Mesenchymal stem cell (in vitro differentiated cells and primary cell): ENCODE measurements around the gene CDK12.
"Not testable (repeated sequence)": the region's sequence is repeated elsewhere in the genome, so short reads cannot be mapped to it uniquely, and the experiment has no call there.

ENCODE experiments used
- DNase-seq: peaks from one replicate; pipeline ENCODE4 v3.0.0-alpha.2; 2013
- H2AFZ ChIP-seq: one replicate; pipeline ENCODE4 v1.6.1; 2013; ENCODE audit warnings: low read depth, mild to moderate bottlenecking, control low read depth, inconsistent platforms, low read length, moderate library complexity
- H2AK5ac ChIP-seq: 2 replicates; pipeline ENCODE4 v1.6.1; 2013; ENCODE audit warnings: low read length, moderate library complexity, mild to moderate bottlenecking, inconsistent platforms; ENCODE audit not compliant: severe bottlenecking
- H2BK120ac ChIP-seq: one replicate; pipeline ENCODE4 v1.6.1; 2013; ENCODE audit warnings: low read depth, mild to moderate bottlenecking, inconsistent platforms, low read length, moderate library complexity
- H2BK12ac ChIP-seq, 2 experiments: one replicate each; pipeline ENCODE4 v1.6.1; 2013; ENCODE audit warnings: inconsistent platforms in 2 of 2, low read length in 2 of 2, mild to moderate bottlenecking in 2 of 2, moderate library complexity in 2 of 2, control low read depth in 1 of 2
- H2BK15ac ChIP-seq: one replicate; pipeline ENCODE4 v1.6.1; 2013; ENCODE audit warnings: mild to moderate bottlenecking, low read depth, inconsistent platforms; ENCODE audit not compliant: poor library complexity, severe bottlenecking
- H2BK5ac ChIP-seq: 2 replicates; pipeline ENCODE4 v1.6.1; 2013; ENCODE audit warnings: low read depth, mild to moderate bottlenecking, low read length, control low read depth, inconsistent platforms; ENCODE audit not compliant: poor library complexity, severe bottlenecking
- H3K14ac ChIP-seq, 2 experiments: one replicate each; pipeline ENCODE4 v1.6.1; 2013; ENCODE audit warnings: inconsistent platforms in 2 of 2, low read length in 2 of 2, control low read depth in 1 of 2, mild to moderate bottlenecking in 1 of 2, moderate library complexity in 1 of 2
- H3K18ac ChIP-seq, 2 experiments: one replicate each; pipeline ENCODE4 v1.6.1; 2013; ENCODE audit warnings: inconsistent platforms in 2 of 2, low read length in 2 of 2, control low read depth in 1 of 2, low read depth in 1 of 2, mild to moderate bottlenecking in 1 of 2
- H3K23ac ChIP-seq, 2 experiments: one replicate each; pipeline ENCODE4 v1.6.1; 2013; ENCODE audit warnings: inconsistent platforms in 2 of 2, low read length in 2 of 2, mild to moderate bottlenecking in 2 of 2, moderate library complexity in 2 of 2, control low read depth in 1 of 2
- H3K27ac ChIP-seq: 2 replicates; pipeline ENCODE4 v1.5.1; 2013; ENCODE audit warnings: mild to moderate bottlenecking, moderate library complexity, low read length, control low read depth, inconsistent platforms; ENCODE audit not compliant: poor library complexity, severe bottlenecking
- H3K27me3 ChIP-seq, 2 experiments: 2 replicates each; pipeline versions ENCODE4 v1.6.1 to v1.7.0; 2013; ENCODE audit warnings: low read length in 2 of 2, mild to moderate bottlenecking in 2 of 2, moderate library complexity in 2 of 2, control low read depth in 1 of 2, inconsistent platforms in 1 of 2; ENCODE audit not compliant: control insufficient read depth in 1 of 2, insufficient read depth in 1 of 2
- H3K36me3 ChIP-seq, 2 experiments: 2 replicates each; pipeline versions ENCODE4 v1.6.1 to v1.7.0; 2013; ENCODE audit warnings: low read length in 2 of 2, control low read depth in 1 of 2, inconsistent platforms in 1 of 2, low read depth in 1 of 2, mild to moderate bottlenecking in 1 of 2; ENCODE audit not compliant: insufficient read depth in 2 of 2, control insufficient read depth in 1 of 2
- H3K4ac ChIP-seq, 2 experiments: one replicate each; pipeline ENCODE4 v1.6.1; 2013; ENCODE audit warnings: inconsistent platforms in 2 of 2, low read length in 2 of 2, mild to moderate bottlenecking in 2 of 2, moderate library complexity in 2 of 2, control low read depth in 1 of 2, low read depth in 1 of 2
- H3K4me1 ChIP-seq: 2 replicates; pipeline ENCODE4 v1.6.1; 2013; ENCODE audit warnings: low read depth, low read length, control low read depth; ENCODE audit not compliant: control insufficient read depth, insufficient read depth
- H3K4me2 ChIP-seq: 2 replicates; pipeline ENCODE4 v1.6.1; 2013; ENCODE audit warnings: low read length, mild to moderate bottlenecking, inconsistent platforms; ENCODE audit not compliant: poor library complexity, severe bottlenecking
- H3K4me3 ChIP-seq, 2 experiments: 2 replicates each; pipeline versions ENCODE4 v1.5.1 to v1.7.0; 2013; ENCODE audit warnings: low read length in 2 of 2, mild to moderate bottlenecking in 2 of 2, control low read depth in 1 of 2, low read depth in 1 of 2; ENCODE audit not compliant: insufficient read depth in 1 of 2
- H3K79me1 ChIP-seq: replicated peaks from 2 replicates; pipeline ENCODE4 v1.6.1; 2013; ENCODE audit warnings: mild to moderate bottlenecking, control low read depth, low read length, inconsistent platforms; ENCODE audit not compliant: poor library complexity, severe bottlenecking
- H3K9ac ChIP-seq: 2 replicates; pipeline ENCODE4 v1.7.0; 2013; ENCODE audit warnings: mild to moderate bottlenecking, low read length, moderate library complexity
- H3K9me3 ChIP-seq: 2 replicates; pipeline ENCODE4 v1.7.0; 2013; ENCODE audit warnings: mild to moderate bottlenecking, low read length; ENCODE audit not compliant: control insufficient read depth
- H4K8ac ChIP-seq: one replicate; pipeline ENCODE4 v1.6.1; 2013; ENCODE audit warnings: inconsistent platforms, mild to moderate bottlenecking, low read length, moderate library complexity
- H4K91ac ChIP-seq: one replicate; pipeline ENCODE4 v1.6.1; 2013; ENCODE audit warnings: mild to moderate bottlenecking, low read length, inconsistent platforms
- WGBS: methylation state at CpG from one replicate; pipeline ENCODE4 v1.1.7; 2013; ENCODE audit warnings: mixed read lengths; 5-methylcytosine and 5-hydroxymethylcytosine counted together

CDK12 gene

GRCh38 chr17:39484178-39484577, 22.9 kb downstream of the CDK12 start:
- Histone ChIP-seq H2AFZ (no peak overlapping the region), H2BK12ac (no peak overlapping the region), H2BK15ac (no peak overlapping the region), H3K4me1 (peaks cover 7% of the 10 kb centered on the region), H3K79me1 (peaks cover 23% of the 10 kb centered on the region), H3K4me2 (no peak overlapping the region), H2BK120ac (no peak overlapping the region), H3K4ac (no peak overlapping the region), H3K14ac (no peak overlapping the region), H3K27me3 (no peaks in the 10 kb centered on the region), H3K18ac (no peak overlapping the region), H3K36me3 (peaks cover 32 to 35% of the 10 kb centered on the region in 2 experiments), H2AK5ac (no peak overlapping the region), H3K4me3 (no peak overlapping the region), H3K23ac (no peak overlapping the region), H3K27ac (no peak overlapping the region), H2BK5ac (no peak overlapping the region), H3K9me3 (no peaks in the 10 kb centered on the region), H3K9ac (no peak overlapping the region), H4K91ac (no peak overlapping the region), H4K8ac (no peak overlapping the region)
- WGBS: 100% methylated on average over 1 of the region's 2 CpGs
- no peak for DNase-seq

- no peak overlapping the region for H2AK5ac ChIP-seq
- no peak overlapping the region for H4K8ac ChIP-seq
- peak overlapping the region; percentile 66 for H3K9ac ChIP-seq
- H4K91ac ChIP-seq: no peak overlapping the region
- no peaks in the 10 kb centered on the region for H3K9me3 ChIP-seq
- H2BK120ac ChIP-seq: no peak overlapping the region
- WGBS: 61% methylated on average over 4 of the region's 5 CpGs
- peaks cover 30 to 34% of the 10 kb centered on the region in 2 experiments for H3K36me3 ChIP-seq
- peak; percentile 92 for DNase-seq
- H3K14ac ChIP-seq: no peak overlapping the region
- H3K79me1 ChIP-seq: peaks cover 25% of the 10 kb centered on the region
- H2AFZ ChIP-seq: no peak overlapping the region
- H2BK5ac ChIP-seq: no peak overlapping the region
- H3K23ac ChIP-seq: no peak overlapping the region
- peak overlapping the region; percentile 48 for H3K27ac ChIP-seq
- no peak overlapping the region for H2BK15ac ChIP-seq
- H3K4me1 ChIP-seq: peaks cover 7% of the 10 kb centered on the region
- no peak overlapping the region for H3K4me2 ChIP-seq
- H3K27me3 ChIP-seq: no peaks in the 10 kb centered on the region
- no peak overlapping the region for H3K4me3 ChIP-seq
- H2BK12ac ChIP-seq: no peak overlapping the region
- no peak overlapping the region for H3K4ac ChIP-seq
- no peak overlapping the region for H3K18ac ChIP-seq
Measured at GRCh38 chr17:39485555-39485954, 24.3 kb downstream of the CDK12 start.

- 18% methylated on average over 2 of the region's 2 CpGs for WGBS
- H3K79me1 ChIP-seq: peaks cover 24% of the 10 kb centered on the region
- peaks cover 27 to 38% of the 10 kb centered on the region in 2 experiments for H3K36me3 ChIP-seq
Measured at GRCh38 chr17:39486242-39486641, 25.0 kb downstream of the CDK12 start.

GRCh38 chr17:39487490-39487889, 26.2 kb downstream of the CDK12 start:
- Histone ChIP-seq H3K79me1 (peaks cover 18% of the 10 kb centered on the region), H3K36me3 (peaks cover 20 to 37% of the 10 kb centered on the region in 2 experiments)
- not testable (repeated sequence) for H3K14ac ChIP-seq, H3K4me3 ChIP-seq, H3K4me2 ChIP-seq, H2BK5ac ChIP-seq, H3K27me3 ChIP-seq, H3K9ac ChIP-seq, DNase-seq, H4K8ac ChIP-seq, H3K27ac ChIP-seq, H3K4ac ChIP-seq, H3K4me1 ChIP-seq, H2AFZ ChIP-seq, H4K91ac ChIP-seq, H3K9me3 ChIP-seq, H2BK12ac ChIP-seq, H2BK15ac ChIP-seq, H2BK120ac ChIP-seq, H2AK5ac ChIP-seq, H3K18ac ChIP-seq, H3K23ac ChIP-seq
- 100% methylated on average over 1 of the region's 3 CpGs for WGBS

More at GRCh38 chr17:39486242-39486641, 25.0 kb downstream of the CDK12 start:
- Histone ChIP-seq H2BK15ac (no peak overlapping the region), H3K27ac (peak overlapping the region; percentile 19), H3K14ac (no peak overlapping the region), H3K18ac (no peak overlapping the region), H3K9me3 (no peaks in the 10 kb centered on the region), H2BK120ac (no peak overlapping the region), H3K23ac (no peak overlapping the region), H3K4ac (no peak overlapping the region), H2BK12ac (no peak overlapping the region), H3K4me2 (no peak overlapping the region), H3K9ac (peak overlapping the region; percentile 66), H4K91ac (no peak overlapping the region), H2BK5ac (no peak overlapping the region), H3K4me1 (peaks cover 7% of the 10 kb centered on the region), H2AK5ac (peak overlapping the region; percentile 29), H4K8ac (no peak overlapping the region), H2AFZ (no peak overlapping the region), H3K27me3 (no peaks in the 10 kb centered on the region), H3K4me3 (no peak overlapping the region)
- DNase-seq: peak; percentile 44
